HepG2 (cell line): ENCODE results near the gene OR51E1. TPM values are rescaled to one million over a fixed set of nuclear protein-coding genes. Genes with fewer than 3 reads are reported as not detected.

Source experiments
- ATAC-seq: fragments of 200-7000 bp; cut with Tn5 transposase; 3 replicates; pipeline ENCODE4 v1.9.1; 2020; ENCODE audit warnings: mild to moderate bottlenecking, moderate library complexity
- BruUV-seq: library from RNA; stranded (reverse); fragments of 400-500 nt; replicated peaks from 2 replicates; lab custom pipeline; 2021; lab: Mats Ljungman, UMichigan
- CTCF ChIA-PET: fragments of 300-600 bp; formaldehyde crosslinking; extraction: SDS; loops from one replicate; lab custom pipeline; 2021; ENCODE audit warnings: low total read pairs, inconsistent platforms, low intra/inter-chr PET ratio; lab: Yijun Ruan, JAX
- POLR2A ChIA-PET: fragments of 350-600 bp; sonication (Branson Sonifier 250); formaldehyde crosslinking; loops from one replicate; lab custom pipeline; 2020; ENCODE audit warnings: antibody characterized with exemption, inconsistent platforms; lab: Yijun Ruan, JAX
- DNase-seq: peaks from one replicate; pipeline ENCODE4 v3.0.0-alpha.2; 2015; ENCODE audit warnings: low spot score
- FAIRE-seq: peaks from 3 replicates; lab custom pipeline; 2011; peaks lifted over from hg19 to GRCh38; lab: Jason Lieb, UNC
- H2AFZ ChIP-seq: one replicate; pipeline ENCODE4 v1.6.1; 2011; ENCODE audit warnings: low read length, inconsistent platforms
- H3K27ac ChIP-seq: fragments of 300-600 bp; 3 replicates; pipeline ENCODE4 v1.8.0; 2011; ENCODE audit warnings: mixed run types, mild to moderate bottlenecking, mixed read lengths, low read length, inconsistent platforms; ENCODE audit not compliant: insufficient read depth; ENCODE audit errors: extremely low read length
- H3K27me3 ChIP-seq, 2 experiments: fragments of 200-600 bp in 1 of 2; 2 replicates in 1 of 2; 3 replicates in 1 of 2; pipeline versions ENCODE4 v1.6.0 to v1.8.0; 2011; ENCODE audit warnings: low read length in 2 of 2, mild to moderate bottlenecking in 2 of 2, moderate library complexity in 2 of 2, inconsistent platforms in 1 of 2; ENCODE audit not compliant: insufficient read depth in 2 of 2, control insufficient read depth in 1 of 2
- H3K36me3 ChIP-seq, 2 experiments: fragments of 200-600 bp in 1 of 2; replicated peaks in 1 of 2; 2 replicates in 1 of 2; 3 replicates in 1 of 2; pipeline versions ENCODE4 v1.5.1 to v1.8.0; 2011; ENCODE audit warnings: low read length in 2 of 2, inconsistent platforms in 1 of 2; ENCODE audit not compliant: insufficient read depth in 2 of 2, control insufficient read depth in 1 of 2
- H3K4me1 ChIP-seq: 2 replicates; pipeline ENCODE4 v1.5.1; 2012; ENCODE audit warnings: low read length, inconsistent platforms; ENCODE audit not compliant: insufficient read depth
- H3K4me2 ChIP-seq: 2 replicates; pipeline ENCODE4 v1.6.0; 2011; ENCODE audit warnings: low read depth, low read length, inconsistent platforms
- H3K4me3 ChIP-seq, 3 experiments: fragments of 200-600 bp in 1 of 3; sonication (generic), shearing (Covaris generic) in 1 of 3; replicated peaks in 1 of 3; 2 replicates each; pipeline ENCODE4 v1.5.1; 2011 to 2016; ENCODE audit warnings: low read length in 3 of 3, inconsistent platforms in 2 of 3, low read depth in 2 of 3, mild to moderate bottlenecking in 2 of 3, control low read depth in 1 of 3, mixed read lengths in 1 of 3; ENCODE audit not compliant: insufficient read depth in 1 of 3
- H3K79me2 ChIP-seq: one replicate; pipeline ENCODE4 v1.6.1; 2011; ENCODE audit warnings: low read length, inconsistent platforms; ENCODE audit not compliant: insufficient read depth
- H3K9ac ChIP-seq: 2 replicates; pipeline ENCODE4 v1.6.0; 2011; ENCODE audit warnings: mild to moderate bottlenecking, low read depth, low read length, inconsistent platforms; ENCODE audit not compliant: insufficient read depth
- H3K9me3 ChIP-seq: 2 replicates; pipeline ENCODE4 v1.5.1; 2012; ENCODE audit warnings: mild to moderate bottlenecking, low read length
- H4K20me1 ChIP-seq: 2 replicates; pipeline ENCODE4 v1.6.0; 2011; ENCODE audit warnings: inconsistent platforms, mild to moderate bottlenecking, low read length, moderate library complexity; ENCODE audit not compliant: insufficient read depth
- CBX2 ChIP-seq, 2 experiments: fragments of 200-600 bp in 1 of 2; sonication (generic); formaldehyde crosslinking in 1 of 2; IDR thresholded peaks; 2 replicates each; pipeline versions ENCODE4 v1.7.0 to v1.8.1; 2018 to 2022; ENCODE audit warnings: low read depth in 2 of 2, low read length in 1 of 2, mild to moderate bottlenecking in 1 of 2, missing genetic modification reagents in 1 of 2
- HOMEZ ChIP-seq: IDR thresholded peaks from 2 replicates; pipeline ENCODE4 v1.6.1; 2016; ENCODE audit warnings: low read depth
- HOXA9 ChIP-seq: sonication (generic); formaldehyde crosslinking; IDR thresholded peaks from 2 replicates; pipeline ENCODE4 v1.8.1; 2022; ENCODE audit warnings: missing genetic modification reagents, mild to moderate bottlenecking, moderate library complexity, borderline replicate concordance
- MXI1 ChIP-seq: IDR thresholded peaks from 3 replicates; pipeline ENCODE4 v1.6.1; 2012; ENCODE audit warnings: low read depth, low read length, inconsistent platforms, borderline replicate concordance
- PBX3 ChIP-seq: sonication (generic); formaldehyde crosslinking; IDR thresholded peaks from 2 replicates; pipeline ENCODE4 v1.8.1; 2023; ENCODE audit warnings: missing genetic modification reagents, inconsistent platforms, borderline replicate concordance
- SETDB1 ChIP-seq: sonication (generic); formaldehyde crosslinking; IDR thresholded peaks from 2 replicates; pipeline ENCODE4 v1.5.1; 2020; ENCODE audit warnings: missing genetic modification reagents, mild to moderate bottlenecking, borderline replicate concordance
- SRF ChIP-seq: IDR thresholded peaks from 2 replicates; pipeline ENCODE4 v1.6.1; 2011; ENCODE audit warnings: mild to moderate bottlenecking, low read depth, low read length, moderate library complexity
- ZBTB46 ChIP-seq: sonication (generic); formaldehyde crosslinking; IDR thresholded peaks from 2 replicates; pipeline ENCODE4 v1.4.0; 2020; ENCODE audit warnings: mild to moderate bottlenecking, missing genetic modification reagents, borderline replicate concordance
- ZKSCAN5 ChIP-seq: sonication (generic); formaldehyde crosslinking; IDR thresholded peaks from 2 replicates; pipeline ENCODE4 v1.5.1; 2020; ENCODE audit warnings: mild to moderate bottlenecking, missing genetic modification reagents
- ZNF263 ChIP-seq: sonication (generic); formaldehyde crosslinking; IDR thresholded peaks from 2 replicates; pipeline ENCODE4 v1.4.0; 2020; ENCODE audit warnings: missing genetic modification reagents
- ZNF550 ChIP-seq: sonication (generic); formaldehyde crosslinking; IDR thresholded peaks from 2 replicates; pipeline ENCODE4 v1.4.0; 2020; ENCODE audit warnings: mild to moderate bottlenecking, missing genetic modification reagents, borderline replicate concordance
- ZNF839 ChIP-seq: sonication (generic); formaldehyde crosslinking; IDR thresholded peaks from 2 replicates; pipeline ENCODE4 v1.4.0; 2020; ENCODE audit warnings: missing genetic modification reagents, mild to moderate bottlenecking, borderline replicate concordance
- ZSCAN29 ChIP-seq: sonication (generic); formaldehyde crosslinking; conservative IDR thresholded peaks from 2 replicates; pipeline ENCODE4 v1.4.0; 2020; ENCODE audit warnings: mild to moderate bottlenecking, missing genetic modification reagents
- WGBS: methylation state at CpG from one replicate; pipeline ENCODE4 v1.1.6; 2017; ENCODE audit warnings: low lambda C conversion rate; 5-methylcytosine and 5-hydroxymethylcytosine counted together
- in situ Hi-C: cut with HindIII; loops from 2 replicates; pipeline ENCODE4 v1.10.0; 2017; ENCODE audit warnings: low pct_unique_long_range_greater_than_20kb; ENCODE audit not compliant: extremely low pct_ligation_motif_present
- intact Hi-C: fragments of 100-400 bp; cut with micrococcal nuclease; formaldehyde crosslinking; loops from one replicate; pipeline ENCODE4 v1.10.0; 2022; ENCODE audit not compliant: unreplicated experiment
- polyA plus RNA-seq, 8 experiments: library from polyadenylated mRNA; depleted of rRNA in 3 of 8; stranded (reverse) in 7 of 8; unstranded in 1 of 8; fragments of >200 nt; fragmentation: Illumina TruSeq in 4 of 8; extraction: Trizol in 4 of 8; gene quantifications; 2 replicates each; pipeline versions ENCODE4 v1.2.1 to v1.2.3, GENCODE V29; 2011 to 2016; ENCODE audit warnings: low read depth in 4 of 8, missing spikeins in 1 of 8, mixed read lengths in 1 of 8; ENCODE audit not compliant: insufficient read depth in 1 of 8
- total RNA-seq, 5 experiments: library from RNA; depleted of rRNA; stranded (reverse); fragments of >200 nt; fragmentation: Illumina TruSeq; extraction: Trizol; gene quantifications; 2 replicates each; pipeline ENCODE4 v1.2.3, GENCODE V29; 2016; ENCODE audit warnings: low read depth in 1 of 5
- TF ChIP-seq, protein P1 (sequence below): sonication (generic); formaldehyde crosslinking; IDR thresholded peaks from 2 replicates; pipeline ENCODE4 v1.4.0; 2020; ENCODE audit warnings: missing genetic modification reagents
- TF ChIP-seq, protein P2 (sequence below): sonication (generic); formaldehyde crosslinking; IDR thresholded peaks from 2 replicates; pipeline ENCODE4 v1.5.1; 2020; ENCODE audit warnings: missing genetic modification reagents, mild to moderate bottlenecking, borderline replicate concordance

Gene OR51E1
- total and polyA plus RNA-seq, 2 of the 13 experiments (the other 11 are each of a cell fraction or from before 2014, with no cell fraction given), result not detected

DNA sequence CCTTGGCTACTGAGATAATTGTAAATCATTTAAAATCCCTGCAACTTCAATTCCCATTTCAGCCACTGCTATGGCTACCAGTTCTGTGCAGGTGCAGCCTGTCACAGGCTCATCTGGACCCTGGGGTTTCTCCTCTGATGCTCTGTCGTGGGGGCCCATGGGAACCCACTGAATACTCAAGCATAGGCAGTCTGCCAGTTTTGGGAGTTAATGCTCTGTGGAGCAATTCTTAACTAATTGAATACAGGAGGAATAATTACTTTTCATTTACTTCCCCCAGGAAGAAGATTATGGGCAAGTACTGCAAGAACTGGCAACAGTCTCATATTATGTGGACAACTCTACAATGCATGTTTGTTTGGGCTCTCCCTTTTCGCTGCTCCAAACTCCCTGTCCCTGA lies 28.0 kb downstream of the OR51E1 start:
- Histone ChIP-seq H3K27ac (no peak overlapping the region), H4K20me1 (no peaks in the 10 kb centered on the region), H3K79me2 (no peaks in the 10 kb centered on the region), H3K9ac (no peak overlapping the region), H3K4me2 (no peak overlapping the region), H3K36me3 (no peaks in the 10 kb centered on the region), H3K4me3 (no peak overlapping the region), H3K27me3 (peaks cover 0 to 7% of the 10 kb centered on the region in 2 experiments; a peak in 2 of 5 replicates), H3K4me1 (no peaks in the 10 kb centered on the region), H2AFZ (no peak overlapping the region), H3K9me3 (no peaks in the 10 kb centered on the region)
- ATAC-seq (no peak), FAIRE-seq (no peak), DNase-seq (no peak)
- POLR2A ChIA-PET, result no interaction called here
- no peak for TF ChIP-seq HOXA9 (CRISPR knock-in tag)
- TF ChIP-seq ZNF550 (CRISPR knock-in tag), result no peak
- TF ChIP-seq, protein P1, sequence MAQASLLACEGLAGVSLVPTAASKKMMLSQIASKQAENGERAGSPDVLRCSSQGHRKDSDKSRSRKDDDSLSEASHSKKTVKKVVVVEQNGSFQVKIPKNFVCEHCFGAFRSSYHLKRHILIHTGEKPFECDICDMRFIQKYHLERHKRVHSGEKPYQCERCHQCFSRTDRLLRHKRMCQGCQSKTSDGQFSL (CRISPR knock-in tag), result no peak
- TF ChIP-seq MXI1, result no peak
- no peak for TF ChIP-seq ZBTB46
- no peak for TF ChIP-seq PBX3 (CRISPR knock-in tag)
- no peak for TF ChIP-seq SETDB1 (CRISPR knock-in tag)
- TF ChIP-seq ZNF263, result no peak
- TF ChIP-seq CBX2 (IDR thresholded peaks at IDR 0.05; ENCODE audit: low read depth, low read length), result no peak
- TF ChIP-seq CBX2 (CRISPR knock-in tag; IDR thresholded peaks at IDR 0.05; ENCODE audit: low read depth), result no peak
- TF ChIP-seq, protein P2, sequence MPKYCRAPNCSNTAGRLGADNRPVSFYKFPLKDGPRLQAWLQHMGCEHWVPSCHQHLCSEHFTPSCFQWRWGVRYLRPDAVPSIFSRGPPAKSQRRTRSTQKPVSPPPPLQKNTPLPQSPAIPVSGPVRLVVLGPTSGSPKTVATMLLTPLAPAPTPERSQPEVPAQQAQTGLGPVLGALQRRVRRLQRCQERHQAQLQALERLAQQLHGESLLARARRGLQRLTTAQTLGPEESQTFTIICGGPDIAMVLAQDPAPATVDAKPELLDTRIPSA (CRISPR knock-in tag), result no peak
- no peak for TF ChIP-seq SRF
- no peak for TF ChIP-seq ZNF839
- no peak for TF ChIP-seq ZKSCAN5
- no peak for TF ChIP-seq HOMEZ
- TF ChIP-seq ZSCAN29 (CRISPR knock-in tag), result no peak
- intact Hi-C loops, result no loop called here
- in situ Hi-C loops, result no loop called here
- 0% methylated on average over 2 of the region's 2 CpGs for WGBS
- CTCF ChIA-PET, result no interaction called here
- BruUV-seq, result no TSS peak
